Activated naive CD4-positive, alpha-beta T cell (primary cell): ENCODE results near the gene NR6A1.

Experiments used
- DNase-seq, 4 experiments: peaks; one replicate each; lab custom pipeline; 2025; lab: John Stamatoyannopoulos, UW

NR6A1 gene

DNA sequence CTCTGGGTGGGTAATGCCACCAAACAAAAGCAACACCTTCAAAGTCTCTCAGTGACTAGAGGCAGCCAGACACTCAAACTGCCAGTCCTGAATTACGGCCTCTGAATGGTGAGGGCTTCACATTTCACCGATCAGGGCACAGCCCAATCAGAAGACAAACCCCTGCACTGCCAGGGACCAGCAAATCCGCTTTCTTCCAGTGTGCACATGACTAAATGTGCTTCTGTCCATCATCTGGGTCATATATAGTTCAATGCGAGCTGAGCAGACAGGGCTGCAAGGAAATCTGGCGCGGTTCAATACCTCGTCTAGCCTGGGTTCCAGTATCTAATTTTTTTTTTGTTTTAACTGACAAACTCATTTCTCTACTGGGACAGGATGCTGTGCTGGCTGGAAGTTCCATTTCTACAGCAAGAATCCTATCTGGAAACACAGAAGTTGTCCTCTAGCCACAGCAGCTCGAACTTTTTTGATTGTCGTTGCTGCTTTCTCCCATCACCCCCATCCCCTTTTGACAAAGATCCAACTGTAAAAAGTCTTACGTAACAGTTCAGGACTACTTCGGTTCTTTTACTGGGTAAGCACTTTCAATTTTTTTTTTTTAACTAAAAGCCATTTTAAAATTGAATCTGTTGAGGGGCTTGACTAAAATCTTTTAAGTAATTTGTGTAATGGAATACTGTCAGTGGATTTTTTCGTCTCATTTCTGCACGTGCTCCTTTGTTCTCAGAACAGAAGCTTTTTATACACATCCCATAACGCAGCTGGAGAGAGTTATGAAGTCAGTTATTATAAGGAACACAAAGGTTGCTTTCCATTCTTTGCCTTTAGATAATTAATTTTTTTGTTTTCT lies 112.7 kb downstream of the NR6A1 start:
- peak in 2 of 4 experiments; percentile 8 to 23 for DNase-seq

DNA sequence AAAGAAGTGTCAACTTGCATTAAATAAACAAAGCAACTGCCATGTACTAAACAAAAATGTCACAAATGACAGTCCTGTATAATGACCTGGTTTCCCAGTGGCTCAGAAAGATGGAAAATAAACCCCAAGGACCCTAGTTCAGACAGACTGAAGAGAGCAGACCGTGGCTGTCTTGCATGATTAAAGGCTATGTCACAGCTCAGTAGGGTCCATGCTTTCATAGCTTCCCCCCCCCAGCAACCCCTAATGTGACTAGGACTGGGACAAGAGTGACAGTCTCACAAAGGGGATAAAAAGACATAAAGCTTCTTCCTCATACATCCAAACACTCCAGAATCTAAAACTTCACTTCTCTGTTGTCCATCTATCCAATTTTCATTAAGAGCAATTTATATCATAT lies 113.6 kb downstream of the NR6A1 start:
- DNase-seq = no peak

DNA sequence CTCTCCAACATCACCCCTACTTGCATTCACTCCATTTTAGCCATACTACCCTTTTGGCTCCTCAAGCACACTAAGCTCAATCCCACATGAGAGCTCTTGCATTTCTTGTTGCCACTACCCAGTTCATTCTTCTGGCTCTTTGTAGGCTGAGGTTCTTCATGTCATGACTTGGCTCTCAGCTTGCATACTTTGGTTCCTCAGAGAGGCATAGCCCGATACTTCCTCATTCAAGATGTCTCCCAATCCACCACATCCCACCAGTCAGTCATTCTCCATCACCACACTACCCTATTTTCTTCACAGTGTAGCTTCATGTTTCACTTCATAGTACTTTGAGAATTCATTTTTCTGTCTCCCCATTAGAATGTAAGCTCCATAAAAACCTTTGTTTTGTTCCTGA lies 116.7 kb downstream of the NR6A1 start:
- no peak for DNase-seq

DNA sequence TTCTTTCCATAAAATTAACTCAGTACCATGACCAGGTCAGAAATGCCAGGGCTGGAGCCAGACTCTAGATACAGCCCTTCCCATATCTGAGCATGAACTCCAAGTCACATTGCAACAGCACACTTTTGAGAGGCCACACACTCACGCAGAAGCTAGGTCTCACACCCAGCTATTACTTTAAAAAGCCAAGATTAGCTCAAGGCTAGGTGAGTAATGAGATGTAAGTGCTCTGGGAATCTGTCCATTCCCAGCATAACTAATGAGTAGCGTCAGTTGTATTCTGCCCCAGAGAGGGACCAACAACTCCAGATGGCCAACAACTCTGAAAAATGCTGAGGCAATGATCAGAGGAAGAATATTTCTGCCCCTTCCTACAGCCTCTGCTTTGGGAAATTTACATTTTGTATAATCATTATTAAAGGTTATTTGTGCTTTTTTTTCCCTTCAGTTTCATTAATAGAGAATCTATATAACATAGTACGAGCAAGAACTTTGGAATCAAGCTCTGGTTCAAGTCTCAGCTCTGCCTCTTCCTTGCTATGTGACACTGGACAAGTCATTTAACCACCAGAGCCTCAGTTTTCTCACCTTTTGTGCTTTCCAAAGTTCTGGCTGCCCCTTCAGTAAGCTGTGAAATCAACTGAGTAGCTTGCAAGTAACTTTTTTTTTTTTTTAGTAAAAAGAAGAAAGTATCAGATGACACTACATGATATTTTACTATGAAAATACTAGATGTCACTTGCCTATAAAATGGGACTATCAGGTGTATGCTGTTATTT lies 118.3 kb downstream of the NR6A1 start:
- no peak for DNase-seq

DNA sequence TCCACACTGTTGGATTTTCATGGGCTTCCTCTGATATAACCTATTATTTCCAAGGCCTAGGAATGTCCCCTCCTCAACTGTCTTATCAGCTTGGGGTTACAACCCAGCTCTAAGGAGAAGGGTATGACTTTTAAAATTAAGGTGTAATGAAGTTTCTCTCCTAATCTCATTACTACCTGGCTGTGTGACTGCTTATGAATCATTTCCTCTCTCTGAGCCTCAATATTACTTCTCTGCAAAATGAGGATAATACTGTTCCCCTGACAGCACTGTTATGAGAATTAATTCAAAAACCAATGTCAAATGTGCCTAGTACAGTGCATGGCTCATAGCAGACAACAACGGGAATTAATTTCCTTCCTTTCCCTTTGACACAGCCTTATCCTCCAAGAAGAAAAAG lies 118.9 kb downstream of the NR6A1 start:
- DNase-seq = no peak

DNA sequence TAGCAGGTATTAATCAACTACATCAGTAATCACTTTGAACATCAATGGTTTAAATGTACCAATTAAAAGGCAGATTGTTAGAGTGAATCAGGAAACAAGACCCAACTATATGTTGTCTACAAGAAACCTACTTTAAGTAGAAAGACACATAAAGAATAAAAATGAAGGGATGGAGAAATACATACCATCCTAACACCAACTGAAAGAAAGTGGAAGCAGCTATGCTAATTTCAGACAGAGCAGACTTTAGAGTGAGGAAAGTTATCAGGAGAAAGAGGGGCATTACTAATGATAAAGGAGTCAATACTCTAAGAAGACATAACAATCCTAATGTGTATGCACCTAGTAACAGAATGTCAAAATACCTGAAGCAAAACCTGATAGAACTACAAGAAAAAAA lies 125.8 kb downstream of the NR6A1 start:
- DNase-seq = no peak

DNA sequence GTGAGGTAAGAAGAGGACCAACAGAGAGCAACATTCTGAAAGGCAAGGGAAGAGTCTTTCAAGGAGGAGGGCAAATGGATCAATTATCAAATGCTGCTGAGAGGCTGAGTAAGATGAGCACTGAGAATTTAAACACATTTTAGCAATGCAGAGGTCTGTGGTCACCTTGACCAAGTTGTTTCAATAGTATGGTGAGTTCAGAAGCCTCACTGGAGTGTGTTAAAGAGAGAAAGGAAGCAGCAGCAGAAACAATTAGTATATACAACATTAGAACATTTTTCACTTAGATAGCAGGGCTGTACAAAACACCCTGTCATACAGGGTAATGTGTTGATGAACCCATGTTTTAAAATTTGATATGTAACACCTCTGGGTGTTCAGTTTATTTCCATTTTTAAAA lies 131.5 kb downstream of the NR6A1 start:
- DNase-seq = no peak

DNA sequence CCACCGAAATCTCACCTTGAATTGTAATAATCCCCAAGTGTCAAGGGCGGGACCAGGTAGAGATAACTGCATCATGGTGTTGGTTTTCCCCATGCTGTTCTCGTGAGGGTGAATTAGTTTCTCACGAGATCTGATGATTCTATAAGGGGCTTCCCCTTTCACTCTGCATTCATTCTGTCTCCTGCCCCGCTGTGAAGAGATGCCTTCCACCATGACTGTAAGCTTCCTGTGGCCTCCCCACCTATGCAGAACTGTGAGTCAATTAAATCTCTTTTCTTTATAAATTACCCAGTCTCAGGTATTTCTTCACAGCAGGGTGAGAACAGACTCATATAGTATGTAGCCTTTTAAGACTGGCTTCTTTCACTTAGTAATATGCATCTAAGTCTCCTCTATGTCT lies 135.8 kb downstream of the NR6A1 start:
- DNase-seq = no peak

DNA sequence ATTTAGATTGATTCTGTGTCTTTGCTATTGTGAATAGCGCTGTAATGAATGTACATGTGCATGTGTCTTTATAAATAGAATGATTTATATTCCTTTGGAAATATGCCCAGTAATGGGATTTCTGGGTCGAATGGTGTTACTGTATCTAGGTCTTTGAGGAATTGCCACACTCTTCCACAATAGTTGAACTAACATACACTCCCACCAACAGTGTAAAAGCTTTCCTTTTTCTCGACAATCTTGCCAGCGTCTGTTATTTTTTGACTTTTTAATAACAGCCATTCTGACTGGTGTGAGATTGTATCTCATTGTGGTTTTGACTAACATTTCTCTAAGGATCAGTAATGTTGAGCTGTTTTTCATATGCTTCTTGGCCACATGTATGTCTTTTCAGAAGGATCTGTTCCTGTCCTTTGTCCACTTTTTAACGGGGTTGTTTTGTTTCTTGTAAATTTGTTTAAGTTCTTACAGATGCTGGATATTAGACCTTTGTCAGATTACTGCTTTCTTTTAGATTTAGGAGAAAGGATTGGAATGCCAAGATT lies 139.0 kb downstream of the NR6A1 start:
- no peak for DNase-seq

DNA sequence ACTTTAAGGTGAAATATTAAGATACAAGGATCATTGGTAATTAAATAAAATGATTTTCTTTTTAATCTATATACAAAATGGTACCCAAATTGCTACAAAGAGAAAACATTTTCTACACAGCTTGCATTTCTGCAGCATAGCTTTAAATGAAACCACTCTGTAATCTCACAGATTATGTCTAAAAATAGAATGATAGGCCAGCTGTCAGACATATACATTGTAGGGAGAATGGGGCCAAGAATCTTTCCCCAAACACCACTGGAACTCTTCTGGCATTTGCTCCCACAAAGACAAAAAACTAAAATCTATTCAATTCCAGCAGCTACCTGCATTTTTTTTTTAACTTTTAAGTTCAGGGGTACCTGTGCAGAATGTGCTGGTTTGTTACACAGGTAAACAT lies 139.8 kb downstream of the NR6A1 start:
- DNase-seq = no peak

DNA sequence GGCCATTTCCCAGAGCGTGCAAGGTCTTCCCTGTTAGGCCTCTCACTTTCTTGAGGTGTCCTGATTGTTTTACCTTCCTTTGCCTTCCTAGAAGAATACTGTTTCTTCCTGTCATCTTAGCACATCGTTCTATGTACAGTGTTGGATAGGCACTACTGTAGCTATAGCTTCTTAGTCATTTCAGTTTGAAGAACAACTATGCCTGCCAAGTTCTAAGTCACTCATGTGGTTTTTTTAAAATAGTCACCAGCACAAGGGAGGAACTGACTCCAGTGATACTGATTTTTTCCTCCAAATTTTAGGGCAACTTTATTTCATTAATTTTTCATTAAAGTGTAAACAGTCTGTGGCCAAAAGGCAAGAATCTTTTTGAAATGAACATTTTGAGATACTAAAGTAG lies 141.5 kb downstream of the NR6A1 start:
- no peak for DNase-seq

DNA sequence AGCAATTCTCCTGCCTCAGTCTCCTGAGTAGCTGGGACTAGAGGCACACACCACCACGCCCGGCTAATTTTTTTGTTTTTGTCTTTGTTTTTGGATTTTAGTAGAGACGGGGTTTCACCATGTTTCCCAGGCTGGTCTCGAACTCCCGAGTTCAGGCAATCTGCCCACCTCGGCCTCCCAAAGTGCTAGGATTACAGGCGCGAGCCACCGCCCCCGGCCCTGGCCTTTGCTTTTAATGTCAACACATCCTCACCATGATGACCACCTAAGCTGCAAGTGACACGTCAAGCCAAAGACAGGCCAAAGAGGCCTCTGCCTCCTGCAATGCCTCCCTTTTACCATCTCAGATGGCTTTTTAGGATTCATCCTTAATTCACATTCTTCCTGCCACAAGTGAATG lies 142.4 kb downstream of the NR6A1 start:
- no peak for DNase-seq

DNA sequence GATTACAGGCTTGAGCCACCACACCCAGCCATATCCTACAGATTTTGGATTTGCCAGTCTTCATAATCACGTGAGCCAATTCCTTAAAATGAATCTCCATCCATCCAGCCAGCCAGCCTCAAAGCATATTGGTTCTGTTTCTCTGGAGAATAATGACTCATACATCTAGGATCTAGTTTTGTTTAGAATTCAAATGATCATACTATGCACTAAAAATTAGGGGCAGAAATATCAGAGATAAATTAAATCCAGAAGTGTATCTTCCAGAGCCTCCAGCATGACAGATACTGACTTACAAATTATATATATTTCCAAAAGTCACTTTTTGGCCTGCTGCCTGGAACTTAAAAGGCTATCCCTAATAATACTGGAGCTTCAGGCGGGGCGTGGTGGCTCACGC lies 144.8 kb downstream of the NR6A1 start:
- no peak for DNase-seq

DNA sequence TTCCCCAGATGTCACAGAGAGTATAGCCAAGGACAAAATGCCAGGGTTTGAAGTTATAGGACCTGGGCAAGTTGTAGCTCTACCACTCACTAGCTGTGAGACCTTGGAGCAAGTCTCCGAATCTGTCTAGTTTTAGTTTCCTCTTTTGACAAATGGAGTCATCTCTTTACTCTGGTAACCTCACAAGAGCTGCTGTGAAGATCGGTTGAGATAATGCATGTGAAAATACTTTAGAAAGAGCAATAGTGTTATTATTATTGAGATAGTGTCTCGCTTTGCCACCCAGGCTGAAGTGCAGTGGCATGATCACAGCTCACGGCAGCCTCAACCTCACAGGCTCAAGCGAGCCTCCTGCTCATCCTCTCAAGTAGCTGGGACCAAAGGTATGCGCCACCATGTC lies 146.0 kb downstream of the NR6A1 start:
- no peak for DNase-seq

DNA sequence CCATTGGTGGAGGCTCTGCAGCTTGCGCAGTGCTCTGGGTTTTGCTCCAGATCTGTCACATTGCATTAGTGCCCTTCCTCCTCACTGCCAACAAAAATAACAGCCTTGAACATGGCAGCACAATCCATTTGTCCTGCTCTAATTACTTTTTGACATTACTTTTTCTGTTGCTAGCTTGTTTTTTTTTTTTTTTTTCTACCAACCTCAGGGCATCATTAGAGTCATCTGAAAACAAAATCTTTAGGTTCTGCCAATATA lies 146.4 kb downstream of the NR6A1 start:
- DNase-seq = no peak

DNA sequence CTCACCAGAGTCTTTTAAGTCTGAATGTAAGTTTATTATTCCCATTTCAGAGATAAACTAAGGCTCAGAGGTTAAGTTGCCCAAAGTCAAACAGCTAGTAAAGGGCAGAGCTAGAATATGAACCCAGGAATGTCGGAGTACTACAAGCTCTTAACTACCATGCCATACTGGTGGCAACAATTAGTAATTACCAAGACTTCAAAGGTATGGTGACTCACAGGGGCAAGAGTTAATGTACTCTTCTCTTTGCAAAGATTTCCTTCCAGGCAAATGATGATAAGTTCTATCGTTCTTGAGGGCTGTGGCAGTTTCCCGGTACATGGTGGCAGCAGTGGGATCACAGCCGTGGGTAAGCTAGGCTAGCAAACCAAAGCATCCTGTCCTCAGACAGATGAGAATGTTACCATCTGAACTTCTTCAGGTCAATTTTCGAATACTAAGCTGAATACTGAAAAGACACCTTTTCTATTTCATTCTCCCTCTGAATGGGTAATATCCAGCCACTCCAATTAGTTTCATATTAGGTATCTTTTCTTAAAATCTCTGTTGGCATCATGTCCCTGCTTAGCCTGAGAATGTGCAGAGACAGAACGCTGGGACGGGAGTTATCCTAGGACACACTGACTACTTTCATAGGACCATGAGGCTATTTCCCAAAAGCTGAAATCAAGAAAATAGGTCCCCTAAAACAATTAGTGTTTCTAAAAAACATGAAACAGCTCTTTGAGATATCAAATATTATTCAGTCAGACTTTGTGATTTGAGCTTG lies 147.0 kb downstream of the NR6A1 start:
- DNase-seq = no peak

DNA sequence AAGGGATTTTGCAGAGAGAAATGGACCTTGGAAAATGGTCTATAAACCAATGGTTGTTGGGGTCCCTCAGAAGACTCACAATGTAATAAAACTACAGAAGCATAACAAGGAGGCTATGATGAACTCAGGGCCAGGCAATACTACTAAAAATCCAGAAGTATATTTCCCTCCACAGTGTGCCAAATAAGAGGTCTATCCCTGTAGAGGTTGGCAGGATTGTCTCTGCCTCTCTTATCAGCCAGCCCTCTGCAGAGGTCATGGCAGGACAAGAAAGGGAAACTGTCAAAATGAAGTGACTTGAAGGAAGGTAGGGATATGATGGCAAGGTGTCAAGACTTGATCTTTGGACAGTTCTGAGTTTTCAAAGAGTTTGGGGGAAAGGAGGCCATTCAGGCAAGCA lies 148.2 kb downstream of the NR6A1 start:
- DNase-seq = no peak

DNA sequence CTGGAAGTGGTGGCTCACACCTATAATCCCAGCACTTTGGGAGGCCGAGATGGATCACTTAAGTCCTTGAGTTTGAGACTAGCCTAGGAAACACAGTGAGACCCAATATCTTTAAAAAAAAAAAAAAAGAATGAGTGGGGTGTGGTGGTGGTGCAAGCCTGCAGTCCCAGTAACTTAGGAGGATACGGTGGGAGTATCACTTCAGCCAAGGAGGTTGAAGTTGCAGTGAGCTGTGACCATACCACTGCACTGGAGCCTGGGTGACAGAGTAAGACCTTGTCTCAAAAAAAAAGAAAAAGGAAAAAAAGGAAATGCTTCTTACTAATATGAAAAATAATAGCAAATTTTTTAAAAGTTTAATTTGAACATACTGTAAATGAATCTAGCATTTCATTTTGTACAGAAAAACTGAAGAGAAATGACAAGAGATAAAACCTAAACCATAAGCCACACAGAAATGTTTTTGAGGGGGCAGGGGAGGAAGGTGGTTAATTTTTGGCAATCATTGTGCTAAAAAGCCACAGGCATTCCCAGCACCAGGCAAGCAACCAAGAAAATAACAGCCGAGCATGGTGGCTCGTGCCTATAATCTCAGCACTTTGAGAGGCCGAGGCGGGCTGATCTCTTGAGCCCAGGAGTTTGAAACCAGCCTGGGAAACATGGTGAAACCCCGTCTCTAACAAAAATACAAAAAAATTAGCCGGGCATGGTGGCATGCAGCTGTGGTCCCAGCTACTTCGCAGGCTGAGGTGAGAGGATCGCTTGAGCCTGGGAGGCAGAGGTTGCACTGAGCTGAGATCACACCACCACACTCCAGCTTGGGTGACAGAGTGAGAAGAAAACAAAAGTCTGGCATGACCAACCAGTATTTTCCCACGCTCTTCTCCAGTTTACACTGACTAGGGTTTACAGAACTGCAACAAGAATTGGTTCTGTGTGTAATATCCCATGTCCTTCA lies 149.5 kb downstream of the NR6A1 start:
- no peak for DNase-seq

DNA sequence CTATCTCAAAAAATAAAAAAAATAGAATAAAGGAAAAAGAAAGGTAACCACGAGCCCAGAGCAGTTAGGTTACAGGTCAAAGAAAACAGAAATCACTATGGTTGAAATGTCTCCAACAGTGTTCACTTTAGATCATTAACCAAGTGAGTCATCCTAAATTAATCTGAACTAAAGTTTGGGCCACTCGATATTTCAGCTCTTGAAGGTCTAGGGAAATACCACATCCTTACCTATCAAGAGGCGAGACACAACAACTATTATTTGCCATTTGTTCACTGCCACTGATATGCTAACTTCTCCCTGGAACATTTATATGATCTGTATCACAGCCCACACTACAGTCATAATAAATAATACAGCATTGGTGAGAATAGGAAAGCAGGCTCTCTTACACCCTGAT lies 152.6 kb downstream of the NR6A1 start:
- no peak for DNase-seq

DNA sequence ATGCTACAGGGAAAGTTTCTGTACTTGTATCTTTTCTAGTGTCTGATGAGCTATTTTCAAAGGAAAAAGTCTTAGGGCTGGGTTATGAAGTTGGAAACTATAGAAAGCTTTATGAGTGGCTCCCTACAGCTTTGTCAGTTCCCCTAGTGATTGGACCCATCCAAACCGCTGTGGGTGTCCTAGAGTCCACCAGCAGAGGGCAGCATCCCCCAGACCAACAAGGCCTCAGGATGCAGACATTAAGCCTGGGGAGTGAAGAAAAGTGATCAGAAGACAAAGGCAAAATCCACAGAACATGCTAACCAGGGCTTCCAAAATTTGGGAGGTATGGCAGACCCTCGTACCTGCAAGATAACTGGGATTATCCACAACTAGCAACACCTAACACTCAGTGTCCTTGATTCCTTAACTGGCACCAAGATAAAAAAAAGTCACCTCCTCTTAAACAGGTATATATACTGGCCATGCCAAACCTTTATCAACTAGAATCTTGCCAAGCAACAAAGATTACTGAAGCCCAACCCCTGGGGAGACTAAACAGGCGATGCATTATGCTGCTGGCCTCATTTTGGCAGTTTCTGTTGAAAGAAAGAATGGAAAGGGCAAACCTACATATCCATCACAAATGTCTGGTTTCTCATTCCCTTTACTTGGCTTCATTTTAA lies 153.5 kb downstream of the NR6A1 start:
- DNase-seq = peak; percentile 29 to 64 (median 60)

DNA sequence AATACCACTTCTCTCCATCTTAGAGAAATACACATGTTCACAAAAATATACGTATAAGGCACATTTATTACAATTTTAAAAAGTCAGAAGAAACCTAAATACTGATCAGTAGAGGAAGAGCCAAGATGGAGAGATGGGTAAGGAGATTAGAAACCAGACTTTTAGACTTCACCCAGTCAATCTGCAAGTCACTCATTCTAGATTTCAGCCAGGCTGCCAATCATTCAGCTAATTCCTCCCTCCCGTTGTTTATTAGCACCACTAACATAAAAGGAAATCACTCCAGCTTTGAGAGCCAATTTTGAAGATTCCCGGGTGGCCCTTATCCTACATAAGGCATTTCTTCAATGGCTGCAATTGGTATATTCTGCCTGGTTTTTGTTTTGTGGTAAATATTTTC lies 154.2 kb downstream of the NR6A1 start:
- DNase-seq = no peak
